ENCODE results near the gene POU2F3.

POU2F3 gene

GRCh38 chr11:120329556-120329955 is 89.6 kb downstream of the POU2F3 start:
- Histone ChIP-seq H3K4me3 (no peak overlapping the region), H3K27me3 (no peaks in the 10 kb centered on the region), H3K4me1 (peaks cover 0 to 69% (median 48%) of the 10 kb centered on the region in 4 donors), H3K36me3 (peaks cover 7 to 17% (median 14%) of the 10 kb centered on the region in 3 donors), H3K27ac (no peak overlapping the region), H3K9me3 (no peaks in the 10 kb centered on the region)
- intact Hi-C loops (cut with DNase I; ENCODE audit: low total_unique reads): no loop called here
- TF ChIP-seq CTCF (IDR thresholded peaks at IDR 0.05): no peak
- no peak for DNase-seq

DNA sequence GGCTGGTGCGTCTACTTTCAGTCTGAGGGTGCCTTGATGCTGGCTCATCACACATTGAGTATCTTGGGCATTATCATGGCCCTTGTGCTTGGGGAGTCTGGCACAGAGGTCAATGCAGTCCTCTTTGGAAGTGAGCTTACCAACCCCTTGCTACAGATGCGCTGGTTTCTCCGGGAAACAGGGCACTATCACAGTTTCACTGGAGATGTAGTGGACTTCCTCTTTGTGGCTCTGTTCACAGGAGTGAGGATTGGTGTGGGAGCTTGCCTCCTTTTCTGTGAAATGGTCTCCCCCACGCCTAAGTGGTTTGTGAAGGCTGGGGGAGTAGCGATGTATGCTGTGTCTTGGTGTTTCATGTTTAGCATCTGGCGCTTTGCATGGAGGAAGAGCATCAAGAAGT is 90.1 kb downstream of the POU2F3 start:
- TF ChIP-seq CTCF (IDR thresholded peaks at IDR 0.05): no peak
- H3K27ac ChIP-seq: no peak overlapping the region
- H3K9me3 ChIP-seq: no peaks in the 10 kb centered on the region
- DNase-seq: no peak
- H3K4me3 ChIP-seq: no peak overlapping the region
- H3K36me3 ChIP-seq: peaks cover 7 to 17% (median 14%) of the 10 kb centered on the region in 3 donors
- peaks cover 0 to 70% (median 46%) of the 10 kb centered on the region in 4 donors for H3K4me1 ChIP-seq
- intact Hi-C loops (cut with DNase I; ENCODE audit: low total_unique reads): loop anchor here (10.0 kb wide), 1 partner anchor 105 kb away; no protein-coding TSS in a partner anchor
- H3K27me3 ChIP-seq: no peaks in the 10 kb centered on the region

- TF ChIP-seq CTCF (IDR thresholded peaks at IDR 0.05): no peak
Measured at GRCh38 chr11:120331301-120331996, 91.5 kb downstream of the POU2F3 start.

DNA sequence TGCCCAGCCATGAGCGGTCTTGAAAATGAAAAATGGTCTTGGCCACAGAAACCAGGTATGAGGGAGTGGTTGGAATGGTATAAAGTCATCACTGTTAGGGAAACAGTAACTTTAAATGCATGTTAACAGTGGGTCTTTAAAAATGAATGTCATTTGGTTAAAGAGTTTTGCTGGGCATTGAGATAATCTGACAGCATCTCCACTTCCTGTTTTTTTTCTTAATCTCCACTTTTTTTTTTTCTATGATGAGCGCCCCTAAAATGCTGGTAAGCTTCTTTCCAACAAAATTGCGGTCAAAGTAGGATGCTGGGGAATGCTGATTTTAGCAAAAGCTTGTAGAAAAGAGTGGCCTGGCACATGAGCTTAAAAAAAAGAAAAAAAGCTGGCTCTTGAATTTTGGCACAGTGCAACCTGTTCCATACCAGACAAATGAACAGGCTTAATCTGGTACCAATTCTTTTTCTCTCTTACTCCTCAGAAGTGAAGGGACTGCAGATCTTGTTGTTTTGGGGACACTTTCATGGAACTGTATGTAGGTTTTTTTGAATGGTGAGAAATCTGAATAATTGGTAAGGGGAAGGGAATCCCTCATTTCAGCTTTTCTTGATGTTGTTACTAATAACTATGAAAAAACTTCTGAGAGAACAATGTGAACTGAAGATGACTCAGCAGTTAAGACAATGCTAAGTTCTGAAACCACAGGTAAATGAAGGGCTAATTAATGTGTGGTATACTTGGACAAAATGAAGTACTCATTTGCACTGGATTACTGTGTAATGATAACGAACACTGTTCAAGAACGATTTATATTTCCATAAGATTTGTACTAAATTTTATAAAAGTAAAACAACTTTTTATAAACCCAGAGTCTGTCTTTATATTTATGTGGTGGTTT is 93.1 kb downstream of the POU2F3 start:
- Histone ChIP-seq H3K9me3 (no peaks in the 10 kb centered on the region), H3K36me3 (peaks cover 7 to 17% (median 14%) of the 10 kb centered on the region in 3 donors), H3K4me3 (no peak overlapping the region), H3K27me3 (no peaks in the 10 kb centered on the region), H3K4me1 (peaks cover 0 to 50% (median 28%) of the 10 kb centered on the region in 4 donors), H3K27ac (peak overlapping the region; percentile 96 to 98)
- intact Hi-C loops (cut with DNase I; ENCODE audit: low total_unique reads): loop anchor here (10.0 kb wide), 1 partner anchor 102 kb away; no protein-coding TSS in a partner anchor
- TF ChIP-seq CTCF (IDR thresholded peaks at IDR 0.05): no peak
- DNase-seq: no peak

More at GRCh38 chr11:120331301-120331996, 91.5 kb downstream of the POU2F3 start:
- peak overlapping the region; percentile 96 to 98 for H3K27ac ChIP-seq
- intact Hi-C loops (cut with DNase I; ENCODE audit: low total_unique reads): loop anchor here (10.0 kb wide), 1 partner anchor 103 kb away; no protein-coding TSS in a partner anchor
- H3K36me3 ChIP-seq: peaks cover 7 to 17% (median 14%) of the 10 kb centered on the region in 3 donors
- DNase-seq: no peak
- H3K4me1 ChIP-seq: peaks cover 0 to 66% (median 42%) of the 10 kb centered on the region in 4 donors
- H3K4me3 ChIP-seq: no peak overlapping the region
- H3K27me3 ChIP-seq: no peaks in the 10 kb centered on the region
- H3K9me3 ChIP-seq: no peaks in the 10 kb centered on the region

- peaks cover 0 to 51% (median 28%) of the 10 kb centered on the region in 4 donors for H3K4me1 ChIP-seq
- intact Hi-C loops (cut with DNase I; ENCODE audit: low total_unique reads): loop anchor here (10.0 kb wide), 1 partner anchor 101 kb away; no protein-coding TSS in a partner anchor
Measured at GRCh38 chr11:120333801-120334200, 93.9 kb downstream of the POU2F3 start.

More at GRCh38 chr11:120333801-120334200, 93.9 kb downstream of the POU2F3 start:
- peak overlapping the region; percentile 96 to 98 for H3K27ac ChIP-seq
- peaks cover 7 to 17% (median 14%) of the 10 kb centered on the region in 3 donors for H3K36me3 ChIP-seq
- no peak overlapping the region for H3K4me3 ChIP-seq
- no peak for DNase-seq
- no peak for TF ChIP-seq CTCF (IDR thresholded peaks at IDR 0.05)
- H3K9me3 ChIP-seq: no peaks in the 10 kb centered on the region
- H3K27me3 ChIP-seq: no peaks in the 10 kb centered on the region

Measured in tibial artery (tissue), 4 donors.